Measurements from ENCODE around the gene RNF213.

RNF213 gene

DNA sequence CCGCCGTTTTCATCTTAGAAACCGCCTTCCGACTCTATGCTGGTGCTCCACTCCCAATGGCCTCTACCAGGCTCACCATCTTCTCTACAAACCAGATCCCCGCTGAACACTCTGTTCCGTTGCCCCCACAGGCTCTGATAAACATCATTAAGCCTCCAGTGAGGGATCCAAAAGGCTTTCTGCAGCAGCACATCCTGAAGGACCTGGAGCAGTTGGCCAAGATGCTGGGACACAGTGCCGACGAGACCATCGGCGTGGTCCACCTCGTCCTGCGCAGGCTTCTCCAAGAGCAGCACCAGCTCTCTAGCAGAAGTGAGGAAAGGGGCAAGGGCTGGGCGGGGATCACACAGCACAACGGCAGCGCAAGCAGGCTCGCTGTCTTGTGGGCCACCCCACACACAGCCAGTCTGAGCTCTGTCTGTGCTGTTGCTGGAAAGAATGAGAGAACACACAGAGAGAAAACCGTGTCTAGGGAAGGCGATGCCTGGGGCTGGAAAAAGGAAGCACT is 120.8 kb downstream of the RNF213 start:
- ChIA-PET POLR2A (no interaction called here), CTCF (no interaction called here)
- TF ChIP-seq, protein P1, sequence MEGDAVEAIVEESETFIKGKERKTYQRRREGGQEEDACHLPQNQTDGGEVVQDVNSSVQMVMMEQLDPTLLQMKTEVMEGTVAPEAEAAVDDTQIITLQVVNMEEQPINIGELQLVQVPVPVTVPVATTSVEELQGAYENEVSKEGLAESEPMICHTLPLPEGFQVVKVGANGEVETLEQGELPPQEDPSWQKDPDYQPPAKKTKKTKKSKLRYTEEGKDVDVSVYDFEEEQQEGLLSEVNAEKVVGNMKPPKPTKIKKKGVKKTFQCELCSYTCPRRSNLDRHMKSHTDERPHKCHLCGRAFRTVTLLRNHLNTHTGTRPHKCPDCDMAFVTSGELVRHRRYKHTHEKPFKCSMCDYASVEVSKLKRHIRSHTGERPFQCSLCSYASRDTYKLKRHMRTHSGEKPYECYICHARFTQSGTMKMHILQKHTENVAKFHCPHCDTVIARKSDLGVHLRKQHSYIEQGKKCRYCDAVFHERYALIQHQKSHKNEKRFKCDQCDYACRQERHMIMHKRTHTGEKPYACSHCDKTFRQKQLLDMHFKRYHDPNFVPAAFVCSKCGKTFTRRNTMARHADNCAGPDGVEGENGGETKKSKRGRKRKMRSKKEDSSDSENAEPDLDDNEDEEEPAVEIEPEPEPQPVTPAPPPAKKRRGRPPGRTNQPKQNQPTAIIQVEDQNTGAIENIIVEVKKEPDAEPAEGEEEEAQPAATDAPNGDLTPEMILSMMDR (IDR thresholded peaks at IDR 0.05; ENCODE audit: insufficient read depth, low read length, missing control alignments), result no peak
- H3K4me3 ChIP-seq (ENCODE audit: low read depth, low read length), result no peak overlapping the region
- DNase-seq (ENCODE audit: low read depth, low spot score), result no peak

DNA sequence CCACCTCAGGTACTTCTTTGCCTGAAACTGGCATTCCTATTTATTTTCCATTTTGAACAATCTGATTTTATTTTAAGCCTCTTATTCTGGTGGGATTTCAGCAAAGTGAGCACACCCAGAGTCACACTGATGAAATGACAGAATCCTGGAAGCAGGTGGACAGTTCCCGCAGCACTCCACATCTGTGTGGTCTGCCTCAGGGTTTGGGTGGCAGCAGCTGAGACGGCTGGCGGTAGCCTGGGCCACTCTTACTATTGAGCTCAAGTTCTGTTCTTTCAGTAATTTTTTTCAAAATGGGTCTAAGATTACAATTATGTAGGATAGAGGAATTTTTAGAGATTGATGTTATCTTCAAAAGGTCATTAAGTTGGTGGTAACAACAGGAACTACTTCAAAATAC is 121.8 kb downstream of the RNF213 start:
- POLR2A ChIA-PET, result no interaction called here
- CTCF ChIA-PET, result no interaction called here
- TF ChIP-seq, protein P1 (IDR thresholded peaks at IDR 0.05; ENCODE audit: insufficient read depth, low read length, missing control alignments), result no peak
- no peak for DNase-seq (ENCODE audit: low read depth, low spot score)
- H3K4me3 ChIP-seq (ENCODE audit: low read depth, low read length), result no peak overlapping the region

DNA sequence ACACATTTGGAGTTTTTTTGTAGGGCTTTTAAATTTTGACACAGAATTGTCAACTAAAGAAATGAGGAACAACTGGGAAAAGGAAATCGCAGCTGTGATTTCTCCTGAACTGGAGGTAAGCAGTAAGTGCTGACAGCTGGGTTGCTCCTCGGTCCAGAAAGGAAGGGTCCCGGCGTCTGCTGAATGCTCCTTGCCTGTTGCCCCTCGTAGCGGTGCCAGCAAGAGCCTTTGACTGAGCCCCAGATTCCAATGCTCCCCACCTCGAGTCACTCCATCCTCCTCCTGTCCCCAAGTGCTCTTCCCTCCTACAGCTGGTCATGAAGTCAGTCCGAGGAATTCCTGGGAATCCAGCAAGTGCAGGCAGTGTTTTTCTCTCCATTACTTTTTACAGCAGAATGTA is 122.3 kb downstream of the RNF213 start:
- CTCF ChIA-PET, result no interaction called here
- TF ChIP-seq, protein P1 (IDR thresholded peaks at IDR 0.05; ENCODE audit: insufficient read depth, low read length, missing control alignments), result no peak
- POLR2A ChIA-PET, result no interaction called here
- no peak for DNase-seq (ENCODE audit: low read depth, low spot score)
- no peak overlapping the region for H3K4me3 ChIP-seq (ENCODE audit: low read depth, low read length)

DNA sequence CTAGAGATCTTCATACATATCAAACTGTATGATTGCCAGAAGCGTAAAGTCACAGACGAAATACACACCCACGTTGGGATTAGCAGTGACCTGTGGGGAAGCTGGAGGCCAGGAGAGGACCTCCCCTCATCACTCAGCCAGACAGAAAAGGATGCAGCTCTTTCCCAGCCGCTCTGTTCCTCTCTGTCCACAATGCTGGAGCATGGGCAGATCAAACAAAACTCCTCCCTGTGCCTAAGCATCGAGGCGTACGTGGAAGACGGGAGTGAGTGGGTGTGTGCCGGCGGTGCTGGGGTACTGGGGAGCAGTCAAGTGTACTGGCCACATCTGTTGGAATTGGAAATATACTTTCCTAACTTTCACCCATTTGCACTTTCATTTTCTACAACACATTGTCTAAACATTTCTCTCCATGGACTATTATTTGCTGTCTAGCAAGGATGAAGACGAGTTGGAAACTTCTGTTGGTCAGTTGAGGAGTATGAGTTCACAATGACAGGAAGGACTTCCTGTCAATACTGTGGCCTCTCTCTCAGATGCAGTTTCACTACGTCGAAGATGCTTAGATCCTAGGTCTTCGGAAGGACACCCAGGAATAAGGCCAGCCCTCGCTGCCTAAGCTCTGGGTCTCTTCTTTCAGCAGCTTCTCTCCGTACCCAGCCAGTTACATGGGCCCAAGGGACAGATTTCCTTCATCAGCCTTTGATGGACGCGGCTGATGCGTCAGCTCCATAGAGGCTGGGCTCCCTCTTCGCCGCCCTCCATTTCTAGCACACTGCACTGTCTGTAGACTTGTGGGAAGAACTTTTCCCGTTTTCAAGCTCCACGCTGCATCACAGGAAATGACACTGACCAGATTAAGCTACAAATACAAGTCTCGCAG is 123.7 kb downstream of the RNF213 start:
- ChIA-PET POLR2A (no interaction called here), CTCF (interaction anchor here (1.3 kb wide), 1 partner anchor 597 kb away, joined by 3 read pairs; no protein-coding TSS in a partner anchor)
- DNase-seq (ENCODE audit: low read depth, low spot score), result no peak
- no peak overlapping the region for H3K4me3 ChIP-seq (ENCODE audit: low read depth, low read length)
- TF ChIP-seq, protein P1 (IDR thresholded peaks at IDR 0.05; ENCODE audit: insufficient read depth, low read length, missing control alignments), result no peak

DNA sequence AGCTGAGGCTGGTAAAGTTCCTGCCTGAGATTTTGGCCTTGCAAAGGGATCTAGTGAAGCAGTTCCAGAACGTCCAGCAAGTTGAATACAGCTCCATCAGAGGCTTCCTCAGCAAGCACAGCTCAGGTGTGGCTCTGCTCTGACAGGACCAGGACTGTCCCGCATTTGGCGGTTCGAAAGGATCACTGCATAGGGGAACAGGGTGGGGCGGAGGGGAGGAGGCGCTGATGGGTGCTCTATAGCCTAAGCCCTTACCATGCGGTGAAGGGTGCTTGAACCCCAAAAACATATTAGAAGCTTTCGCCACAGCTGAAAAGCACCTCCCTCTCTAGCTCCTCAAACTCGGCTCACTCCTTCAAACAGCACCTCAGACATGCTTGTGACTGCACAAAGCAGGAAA is 124.4 kb downstream of the RNF213 start:
- DNase-seq (ENCODE audit: low read depth, low spot score), result no peak
- POLR2A ChIA-PET, result no interaction called here
- CTCF ChIA-PET, result interaction anchor here (1.3 kb wide), 1 partner anchor 596 kb away, joined by 3 read pairs; no protein-coding TSS in a partner anchor
- TF ChIP-seq, protein P1 (IDR thresholded peaks at IDR 0.05; ENCODE audit: insufficient read depth, low read length, missing control alignments), result no peak
- no peak overlapping the region for H3K4me3 ChIP-seq (ENCODE audit: low read depth, low read length)

DNA sequence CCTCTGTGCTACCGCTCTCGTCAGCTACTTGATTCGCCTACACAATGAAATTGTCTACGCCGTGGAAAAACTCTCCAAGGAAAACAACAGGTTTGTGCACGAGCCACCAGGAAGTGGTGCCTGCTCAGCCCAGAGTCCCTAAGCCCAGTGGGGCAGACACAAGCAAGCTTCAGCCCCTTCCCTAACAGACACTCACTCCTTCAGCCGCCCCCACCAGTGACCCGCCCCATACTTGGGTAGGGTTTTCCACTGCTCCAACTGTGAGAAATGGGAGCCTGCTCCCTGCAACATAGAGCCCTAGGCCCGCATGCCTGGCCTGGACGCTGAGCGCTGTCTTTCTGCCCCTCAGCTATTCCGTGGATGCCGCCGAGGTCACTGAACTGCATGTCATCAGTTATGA is 125.7 kb downstream of the RNF213 start:
- TF ChIP-seq, protein P1 (IDR thresholded peaks at IDR 0.05; ENCODE audit: insufficient read depth, low read length, missing control alignments), result no peak
- POLR2A ChIA-PET, result no interaction called here
- CTCF ChIA-PET, result interaction anchor here (0.5 kb wide), 1 partner anchor 10 kb away, joined by 3 read pairs; no protein-coding TSS in a partner anchor
- no peak overlapping the region for H3K4me3 ChIP-seq (ENCODE audit: low read depth, low read length)
- DNase-seq (ENCODE audit: low read depth, low spot score), result no peak

Data from AG04449 (cell line).